Measurements from ENCODE around the gene IL17RE.
"Not testable (repeated sequence)": the region's sequence is repeated elsewhere in the genome, so short reads cannot be mapped to it uniquely, and the experiment has no call there.

Gene IL17RE

GRCh38 chr3:9899289-9899791 is 3.3 kb upstream of the IL17RE start:
- TF ChIP-seq, protein P1, sequence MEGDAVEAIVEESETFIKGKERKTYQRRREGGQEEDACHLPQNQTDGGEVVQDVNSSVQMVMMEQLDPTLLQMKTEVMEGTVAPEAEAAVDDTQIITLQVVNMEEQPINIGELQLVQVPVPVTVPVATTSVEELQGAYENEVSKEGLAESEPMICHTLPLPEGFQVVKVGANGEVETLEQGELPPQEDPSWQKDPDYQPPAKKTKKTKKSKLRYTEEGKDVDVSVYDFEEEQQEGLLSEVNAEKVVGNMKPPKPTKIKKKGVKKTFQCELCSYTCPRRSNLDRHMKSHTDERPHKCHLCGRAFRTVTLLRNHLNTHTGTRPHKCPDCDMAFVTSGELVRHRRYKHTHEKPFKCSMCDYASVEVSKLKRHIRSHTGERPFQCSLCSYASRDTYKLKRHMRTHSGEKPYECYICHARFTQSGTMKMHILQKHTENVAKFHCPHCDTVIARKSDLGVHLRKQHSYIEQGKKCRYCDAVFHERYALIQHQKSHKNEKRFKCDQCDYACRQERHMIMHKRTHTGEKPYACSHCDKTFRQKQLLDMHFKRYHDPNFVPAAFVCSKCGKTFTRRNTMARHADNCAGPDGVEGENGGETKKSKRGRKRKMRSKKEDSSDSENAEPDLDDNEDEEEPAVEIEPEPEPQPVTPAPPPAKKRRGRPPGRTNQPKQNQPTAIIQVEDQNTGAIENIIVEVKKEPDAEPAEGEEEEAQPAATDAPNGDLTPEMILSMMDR (IDR thresholded peaks at IDR 0.05; ENCODE audit: low read depth, low read length, missing control alignments): no peak
- H3K4me3 ChIP-seq (replicated peaks; ENCODE audit: low read depth, low read length): no peak overlapping the region
- DNase-seq (ENCODE audit: extremely low read depth, low read depth): no peak

- not testable (repeated sequence) for DNase-seq (ENCODE audit: extremely low read depth, low read depth); H3K4me3 ChIP-seq (replicated peaks; ENCODE audit: low read depth, low read length)
Measured at GRCh38 chr3:9900965-9901415, 1.7 kb upstream of the IL17RE start.

DNA sequence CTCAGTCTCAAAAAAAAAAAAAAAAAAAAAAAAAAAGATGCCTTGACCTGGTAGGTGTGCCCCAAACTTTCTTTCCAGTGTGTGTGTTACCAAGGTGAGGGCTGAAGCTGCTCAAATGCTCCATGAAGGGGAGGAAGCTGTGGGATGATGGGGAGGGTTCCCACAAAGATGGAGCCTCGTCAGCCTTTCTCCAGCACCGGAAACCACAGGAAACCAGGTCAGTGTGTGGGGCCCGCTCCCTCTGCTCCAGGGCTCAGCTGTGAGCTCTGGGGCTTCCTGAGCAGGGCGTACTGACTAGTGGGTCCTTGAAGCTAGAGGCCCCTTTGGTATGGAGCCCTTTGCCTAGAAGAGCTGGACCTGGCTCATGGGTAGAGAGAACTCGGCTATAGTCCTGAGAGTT is 681 bp upstream of the IL17RE start:
- DNase-seq (ENCODE audit: extremely low read depth, low read depth): no peak
- TF ChIP-seq, protein P1 (IDR thresholded peaks at IDR 0.05; ENCODE audit: low read depth, low read length, missing control alignments): no peak
- no peak overlapping the region for H3K4me3 ChIP-seq (replicated peaks; ENCODE audit: low read depth, low read length)

- DNase-seq (ENCODE audit: extremely low read depth, low read depth): no peak
- peak overlapping the region; percentile 32 for H3K4me3 ChIP-seq (replicated peaks; ENCODE audit: low read depth, low read length)
- TF ChIP-seq, protein P1 (IDR thresholded peaks at IDR 0.05; ENCODE audit: low read depth, low read length, missing control alignments): no peak
Measured at GRCh38 chr3:9903238-9903624, 583 bp downstream of the IL17RE start.

GRCh38 chr3:9903904-9904303 is 1.3 kb downstream of the IL17RE start:
- no peak for DNase-seq (ENCODE audit: extremely low read depth, low read depth)
- TF ChIP-seq, protein P1 (IDR thresholded peaks at IDR 0.05; ENCODE audit: low read depth, low read length, missing control alignments): no peak
- H3K4me3 ChIP-seq (replicated peaks; ENCODE audit: low read depth, low read length): no peak overlapping the region

DNA sequence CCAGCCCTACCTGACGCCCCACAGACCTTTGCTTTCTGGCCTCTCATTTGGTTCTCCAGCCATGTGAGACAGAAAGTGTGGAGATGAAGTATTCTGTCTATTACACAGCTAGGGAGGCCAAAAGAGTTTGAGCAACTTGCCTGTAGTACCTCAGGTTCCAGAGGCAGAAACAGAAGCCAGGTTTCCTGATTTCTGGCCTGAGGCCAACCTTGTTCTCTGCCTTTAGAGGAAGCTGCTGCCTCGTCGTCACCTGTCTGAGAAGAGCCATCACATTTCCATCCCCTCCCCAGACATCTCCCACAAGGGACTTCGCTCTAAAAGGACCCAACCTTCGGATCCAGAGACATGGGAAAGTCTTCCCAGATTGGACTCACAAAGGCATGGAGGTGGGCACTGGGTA is 3.8 kb downstream of the IL17RE start:
- DNase-seq (ENCODE audit: extremely low read depth, low read depth): no peak
- TF ChIP-seq, protein P1 (IDR thresholded peaks at IDR 0.05; ENCODE audit: low read depth, low read length, missing control alignments): no peak
- no peak overlapping the region for H3K4me3 ChIP-seq (replicated peaks; ENCODE audit: low read depth, low read length)

DNA sequence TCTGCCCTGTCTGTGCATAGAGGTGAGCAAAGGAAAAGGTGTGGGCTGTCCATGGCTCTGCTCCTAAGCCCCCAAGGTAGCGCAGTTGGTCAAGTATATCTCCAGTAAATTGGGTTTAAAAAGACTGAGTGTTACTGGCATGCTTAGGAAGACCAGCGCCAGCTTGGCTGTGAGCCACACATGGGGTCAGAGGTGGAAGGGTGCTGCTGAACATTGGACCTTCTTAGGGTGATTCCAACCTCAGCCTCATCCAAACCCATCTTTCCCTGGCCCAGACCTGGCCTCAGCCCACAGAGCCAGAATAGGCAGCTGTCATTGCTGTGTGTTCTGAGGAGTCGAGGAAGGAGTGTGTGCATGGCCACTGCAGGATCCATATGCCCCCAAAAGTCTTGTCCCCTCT is 5.6 kb downstream of the IL17RE start:
- TF ChIP-seq, protein P1 (IDR thresholded peaks at IDR 0.05; ENCODE audit: low read depth, low read length, missing control alignments): no peak
- no peak for DNase-seq (ENCODE audit: extremely low read depth, low read depth)
- no peak overlapping the region for H3K4me3 ChIP-seq (replicated peaks; ENCODE audit: low read depth, low read length)
